Glutamatergic neuron (in vitro differentiated cells): ENCODE data around the gene HOMER1. TPM values are rescaled to one million over a fixed set of nuclear protein-coding genes. Genes with fewer than 3 reads are reported as not detected.

Experiments
- DNase-seq: peaks from one replicate; pipeline ENCODE4 v3.0.0; 2022
- H3K27ac Mint-ChIP-seq: one replicate; pipeline ENCODE4 v1.8.0; 2020; ENCODE audit warnings: mild to moderate bottlenecking, mixed read lengths, inconsistent platforms; ENCODE audit not compliant: unreplicated experiment
- H3K27me3 Mint-ChIP-seq: one replicate; pipeline ENCODE4 v1.8.0; 2020; ENCODE audit warnings: mild to moderate bottlenecking, moderate library complexity, mixed read lengths, inconsistent platforms; ENCODE audit not compliant: unreplicated experiment
- H3K36me3 Mint-ChIP-seq: one replicate; pipeline ENCODE4 v1.8.0; 2020; ENCODE audit warnings: mild to moderate bottlenecking, mixed read lengths, inconsistent platforms; ENCODE audit not compliant: unreplicated experiment
- H3K4me1 Mint-ChIP-seq: one replicate; pipeline ENCODE4 v1.8.0; 2020; ENCODE audit warnings: mild to moderate bottlenecking, low read depth, mixed read lengths, inconsistent platforms; ENCODE audit not compliant: unreplicated experiment
- H3K4me3 Mint-ChIP-seq: one replicate; pipeline ENCODE4 v1.8.0; 2020; ENCODE audit warnings: mild to moderate bottlenecking, mixed read lengths, inconsistent platforms; ENCODE audit not compliant: unreplicated experiment
- H3K9me3 Mint-ChIP-seq: one replicate; pipeline ENCODE4 v1.8.0; 2020; ENCODE audit warnings: mild to moderate bottlenecking, moderate library complexity, mixed read lengths, inconsistent platforms; ENCODE audit not compliant: unreplicated experiment
- CTCF ChIP-seq: fragments of 200-600 bp; sonication (generic); IDR thresholded peaks from one replicate; pipeline ENCODE4 v1.5.0; 2021; ENCODE audit not compliant: partially characterized antibody, unreplicated experiment
- total RNA-seq: library from RNA; stranded (reverse); fragmentation: NEBNext Ultra II Directional; extraction: Animal tissue kit (Norgen Biotek cat#: 25700); gene quantifications from one replicate; pipeline ENCODE4 v1.2.1, GENCODE V29; 2021; ENCODE audit not compliant: unreplicated experiment

Gene HOMER1
- total RNA-seq, 1 donor from 2014 or later, result 19.7 TPM

GRCh38 chr5:79333852-79334557 lies 179.9 kb downstream of the HOMER1 start:
- no peak for TF ChIP-seq CTCF
- no peak overlapping the region for H3K27ac Mint-ChIP-seq
- no peaks in the 10 kb centered on the region for H3K4me1 Mint-ChIP-seq
- H3K4me3 Mint-ChIP-seq, result no peak overlapping the region
- DNase-seq, result no peak
- H3K9me3 Mint-ChIP-seq, result peaks cover 2% of the 10 kb centered on the region
- H3K36me3 Mint-ChIP-seq, result peaks cover 8% of the 10 kb centered on the region
- H3K27me3 Mint-ChIP-seq, result no peaks in the 10 kb centered on the region

- no peak for DNase-seq
- Mint-ChIP-seq H3K4me3 (no peak overlapping the region), H3K27ac (no peak overlapping the region), H3K9me3 (peaks cover 2% of the 10 kb centered on the region), H3K4me1 (no peaks in the 10 kb centered on the region), H3K27me3 (no peaks in the 10 kb centered on the region), H3K36me3 (peaks cover 10% of the 10 kb centered on the region)
- TF ChIP-seq CTCF, result no peak
These were observed 183.9 kb downstream of the HOMER1 start for GRCh38 chr5:79330071-79330470.

GRCh38 chr5:79329453-79329852 lies 184.5 kb downstream of the HOMER1 start:
- no peak for DNase-seq

More at GRCh38 chr5:79329453-79329852, 184.5 kb downstream of the HOMER1 start:
- H3K27ac Mint-ChIP-seq, result no peak overlapping the region
- H3K4me3 Mint-ChIP-seq, result no peak overlapping the region
- H3K27me3 Mint-ChIP-seq, result no peaks in the 10 kb centered on the region
- TF ChIP-seq CTCF, result no peak
- no peaks in the 10 kb centered on the region for H3K4me1 Mint-ChIP-seq
- H3K36me3 Mint-ChIP-seq, result peaks cover 10% of the 10 kb centered on the region
- H3K9me3 Mint-ChIP-seq, result peaks cover 2% of the 10 kb centered on the region

Other genes with a start within 250 kb of the HOMER1 start
- gene TENT2, start 98.3 kb upstream of the HOMER1 start, total RNA-seq, result 60.4 TPM
- 0.74 TPM for gene CMYA5, start 175.7 kb upstream of the HOMER1 start, total RNA-seq